Measurements from ENCODE around the gene BMP4.

- TF ChIP-seq, protein P1, sequence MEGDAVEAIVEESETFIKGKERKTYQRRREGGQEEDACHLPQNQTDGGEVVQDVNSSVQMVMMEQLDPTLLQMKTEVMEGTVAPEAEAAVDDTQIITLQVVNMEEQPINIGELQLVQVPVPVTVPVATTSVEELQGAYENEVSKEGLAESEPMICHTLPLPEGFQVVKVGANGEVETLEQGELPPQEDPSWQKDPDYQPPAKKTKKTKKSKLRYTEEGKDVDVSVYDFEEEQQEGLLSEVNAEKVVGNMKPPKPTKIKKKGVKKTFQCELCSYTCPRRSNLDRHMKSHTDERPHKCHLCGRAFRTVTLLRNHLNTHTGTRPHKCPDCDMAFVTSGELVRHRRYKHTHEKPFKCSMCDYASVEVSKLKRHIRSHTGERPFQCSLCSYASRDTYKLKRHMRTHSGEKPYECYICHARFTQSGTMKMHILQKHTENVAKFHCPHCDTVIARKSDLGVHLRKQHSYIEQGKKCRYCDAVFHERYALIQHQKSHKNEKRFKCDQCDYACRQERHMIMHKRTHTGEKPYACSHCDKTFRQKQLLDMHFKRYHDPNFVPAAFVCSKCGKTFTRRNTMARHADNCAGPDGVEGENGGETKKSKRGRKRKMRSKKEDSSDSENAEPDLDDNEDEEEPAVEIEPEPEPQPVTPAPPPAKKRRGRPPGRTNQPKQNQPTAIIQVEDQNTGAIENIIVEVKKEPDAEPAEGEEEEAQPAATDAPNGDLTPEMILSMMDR (IDR thresholded peaks at IDR 0.05): peak; percentile 22 to 58
- TF ChIP-seq EP300 (IDR thresholded peaks at IDR 0.05): no peak
These were observed 6.9 kb upstream of the BMP4 start for GRCh38 chr14:53963320-53964227.

Data from suprapubic skin (tissue), 3 donors.